NCI-H2196 (cell line): ENCODE measurements around the gene KLC1.

Source experiments
- DNase-seq: peaks from one replicate; lab custom pipeline; 2025; ENCODE audit not compliant: unreplicated experiment; lab: John Stamatoyannopoulos, UW

The KLC1 gene

DNA sequence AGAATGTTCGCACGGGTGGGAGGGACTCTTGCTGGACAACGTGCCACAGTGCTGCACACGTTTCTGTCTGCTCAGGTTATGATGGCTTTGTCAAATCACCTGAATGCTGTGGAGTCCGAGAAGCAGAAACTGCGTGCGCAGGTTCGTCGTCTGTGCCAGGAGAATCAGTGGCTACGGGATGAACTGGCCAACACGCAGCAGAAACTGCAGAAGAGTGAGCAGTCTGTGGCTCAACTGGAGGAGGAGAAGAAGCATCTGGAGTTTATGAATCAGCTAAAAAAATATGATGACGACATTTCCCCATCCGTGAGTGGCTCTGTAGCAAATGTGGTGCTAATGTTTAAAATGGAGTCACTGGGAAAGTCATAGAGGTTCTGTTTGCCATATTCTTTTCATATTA lies 28.5 kb downstream of the KLC1 start:
- DNase-seq, result no peak

DNA sequence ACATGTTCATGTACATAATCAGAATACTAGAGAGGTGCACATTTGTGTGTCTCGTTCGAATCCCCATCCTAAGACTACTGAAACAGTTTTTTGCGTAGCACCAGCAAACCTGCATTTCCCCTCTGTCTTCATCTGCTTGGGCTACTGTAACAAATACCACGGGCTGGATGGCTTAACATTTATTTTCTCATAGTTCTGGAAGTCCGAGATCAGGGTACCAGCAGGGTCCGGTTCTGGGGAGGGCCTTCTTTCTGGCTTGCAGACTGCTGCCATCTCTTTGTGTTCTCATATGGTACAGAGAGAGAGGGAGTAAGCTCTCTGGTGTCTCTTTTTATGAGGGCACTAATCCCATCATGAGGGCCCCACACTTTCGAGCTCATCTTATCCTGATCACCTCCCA lies 30.6 kb downstream of the KLC1 start:
- DNase-seq, result no peak

DNA sequence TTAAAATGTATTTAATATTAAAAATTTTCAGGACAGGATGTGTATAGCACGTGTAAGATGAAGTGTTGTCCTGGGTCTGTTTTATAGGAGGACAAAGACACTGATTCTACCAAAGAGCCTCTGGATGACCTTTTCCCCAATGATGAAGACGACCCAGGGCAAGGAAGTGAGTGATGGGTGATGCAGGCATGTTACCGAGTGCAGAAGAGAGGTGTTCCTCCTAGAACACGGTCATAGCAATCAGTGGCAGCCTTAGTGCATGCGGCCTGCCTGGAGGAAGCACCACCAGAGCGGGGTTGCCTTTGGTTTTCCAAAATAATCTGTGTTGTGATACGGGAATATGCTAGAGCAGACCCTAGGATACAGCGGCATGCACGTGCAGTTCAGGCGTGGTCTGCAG lies 33.0 kb downstream of the KLC1 start:
- no peak for DNase-seq

DNA sequence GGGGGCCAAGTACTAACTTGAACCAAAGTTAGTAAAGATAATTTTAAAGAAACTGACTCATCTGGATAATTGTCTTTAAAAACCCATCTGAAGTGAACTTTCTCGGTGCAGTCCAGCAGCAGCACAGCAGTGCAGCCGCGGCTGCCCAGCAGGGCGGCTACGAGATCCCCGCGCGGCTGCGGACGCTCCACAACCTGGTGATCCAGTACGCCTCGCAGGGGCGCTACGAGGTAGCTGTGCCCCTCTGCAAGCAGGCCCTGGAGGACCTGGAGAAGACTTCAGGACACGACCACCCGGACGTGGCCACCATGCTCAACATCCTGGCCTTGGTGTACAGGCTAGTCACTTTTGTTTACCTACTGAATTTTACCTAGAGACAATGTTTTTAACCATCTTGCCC lies 33.6 kb downstream of the KLC1 start:
- no peak for DNase-seq

DNA sequence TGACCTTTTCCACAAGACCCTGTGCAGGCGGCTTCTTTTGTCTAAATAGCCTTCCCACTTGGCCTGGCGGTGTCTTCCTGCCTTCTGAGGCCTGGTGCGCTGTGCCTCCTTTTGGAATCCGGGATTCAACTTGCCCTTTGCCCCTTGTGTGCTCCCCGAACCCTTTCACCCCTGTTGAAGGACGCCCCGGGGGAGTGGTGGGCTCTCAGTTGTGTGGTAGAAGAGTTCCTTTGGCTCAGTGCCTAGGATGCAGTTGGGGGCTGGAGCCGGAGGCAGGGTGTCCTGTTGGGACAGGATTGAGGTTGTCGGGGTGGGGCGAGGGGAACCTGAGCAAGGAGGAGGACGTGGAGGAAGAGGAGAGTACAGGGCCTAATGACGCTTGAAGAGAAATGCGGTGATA lies 34.5 kb downstream of the KLC1 start:
- no peak for DNase-seq

DNA sequence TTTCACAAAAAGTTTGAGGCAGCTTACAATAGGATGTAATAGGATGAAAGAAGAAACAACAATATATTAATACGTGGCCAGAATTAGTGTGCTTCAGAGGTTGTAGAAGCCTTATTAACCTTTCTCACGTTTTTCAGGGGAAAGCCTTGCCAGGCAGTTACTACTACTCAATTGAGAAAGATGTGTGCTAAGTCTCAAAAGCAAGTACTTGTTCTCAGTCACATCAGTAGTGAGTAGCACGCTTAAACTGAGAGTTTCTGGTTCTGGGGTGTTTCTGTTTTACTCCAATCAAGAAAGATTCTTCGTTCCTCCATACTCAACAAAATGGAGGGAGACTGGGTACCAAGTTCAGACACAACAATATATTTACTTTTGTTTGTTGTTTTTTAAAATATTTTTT lies 38.7 kb downstream of the KLC1 start:
- DNase-seq, result no peak

DNA sequence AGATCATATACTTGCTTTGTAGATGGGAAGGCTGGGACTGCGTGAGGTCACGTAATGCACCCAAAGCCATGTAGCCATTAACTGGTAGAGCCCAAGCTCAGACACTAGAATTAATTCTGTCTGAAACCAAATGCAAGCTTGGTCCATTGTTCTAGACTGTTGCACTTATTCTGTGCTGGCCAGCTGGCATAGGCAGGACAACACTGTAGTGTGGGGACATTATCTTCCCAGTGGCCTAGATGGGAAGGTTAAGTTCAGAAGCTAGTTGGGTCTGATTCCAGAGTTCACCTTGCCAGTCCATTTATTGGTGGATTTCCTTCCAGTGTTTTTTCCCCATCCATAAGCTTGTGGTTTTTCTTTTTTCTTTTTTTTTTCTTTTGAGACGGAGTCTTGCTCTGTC lies 39.1 kb downstream of the KLC1 start:
- DNase-seq, result no peak

DNA sequence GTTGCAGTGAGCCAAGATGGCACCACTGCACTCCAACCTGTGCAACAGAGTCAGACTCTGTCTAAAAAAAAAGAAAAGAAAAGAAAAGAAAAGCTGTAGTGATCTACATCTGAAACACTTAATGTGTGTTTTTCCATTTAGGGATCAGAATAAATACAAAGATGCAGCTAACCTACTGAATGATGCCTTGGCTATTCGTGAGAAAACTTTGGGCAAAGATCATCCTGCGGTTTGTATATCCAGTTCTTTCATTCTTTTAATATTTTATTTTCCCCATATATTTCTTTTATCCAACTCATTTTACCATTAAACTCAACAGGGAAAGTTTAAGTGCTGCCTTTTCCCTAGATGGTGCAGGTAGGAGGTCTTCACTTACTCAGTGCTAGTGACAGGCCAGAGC lies 40.4 kb downstream of the KLC1 start:
- DNase-seq, result no peak

DNA sequence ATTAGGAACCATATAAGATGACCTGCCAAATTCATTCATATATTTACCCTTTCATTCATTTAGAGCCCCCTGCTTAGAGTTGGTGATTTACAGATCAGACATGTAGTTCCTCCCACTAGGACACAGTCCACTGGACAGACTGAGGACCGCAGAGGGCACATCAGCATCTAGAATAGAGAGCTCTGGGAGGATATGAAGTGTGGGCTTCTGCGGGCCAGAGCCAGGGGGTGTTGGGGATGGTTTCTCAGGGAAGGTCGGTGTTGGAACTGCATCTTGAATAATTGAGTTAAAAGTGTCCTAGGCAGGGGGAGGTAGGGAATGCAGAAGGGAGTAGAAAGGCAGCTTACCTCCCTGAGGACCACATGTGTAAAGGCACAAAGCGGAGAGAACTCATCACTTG lies 42.9 kb downstream of the KLC1 start:
- DNase-seq, result no peak

DNA sequence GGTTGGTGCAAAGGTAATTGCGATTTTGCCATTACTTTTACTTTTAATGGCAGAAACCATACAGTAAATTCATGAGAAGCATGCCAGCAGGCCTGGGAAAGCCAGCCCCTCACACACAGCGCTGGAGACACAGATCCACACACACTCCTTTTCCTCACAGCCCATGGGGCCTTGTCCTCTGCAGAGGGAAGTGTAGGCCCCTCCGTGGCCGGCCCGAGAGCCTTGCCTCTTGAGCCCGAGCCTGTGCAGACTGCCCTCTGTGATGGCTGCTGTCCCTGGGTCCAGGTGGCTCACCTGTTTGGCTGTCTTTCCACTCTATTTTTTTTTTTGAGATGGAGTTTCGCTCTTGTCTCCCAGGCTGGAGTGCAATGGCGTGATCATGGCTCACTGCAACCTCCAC lies 46.9 kb downstream of the KLC1 start:
- no peak for DNase-seq

DNA sequence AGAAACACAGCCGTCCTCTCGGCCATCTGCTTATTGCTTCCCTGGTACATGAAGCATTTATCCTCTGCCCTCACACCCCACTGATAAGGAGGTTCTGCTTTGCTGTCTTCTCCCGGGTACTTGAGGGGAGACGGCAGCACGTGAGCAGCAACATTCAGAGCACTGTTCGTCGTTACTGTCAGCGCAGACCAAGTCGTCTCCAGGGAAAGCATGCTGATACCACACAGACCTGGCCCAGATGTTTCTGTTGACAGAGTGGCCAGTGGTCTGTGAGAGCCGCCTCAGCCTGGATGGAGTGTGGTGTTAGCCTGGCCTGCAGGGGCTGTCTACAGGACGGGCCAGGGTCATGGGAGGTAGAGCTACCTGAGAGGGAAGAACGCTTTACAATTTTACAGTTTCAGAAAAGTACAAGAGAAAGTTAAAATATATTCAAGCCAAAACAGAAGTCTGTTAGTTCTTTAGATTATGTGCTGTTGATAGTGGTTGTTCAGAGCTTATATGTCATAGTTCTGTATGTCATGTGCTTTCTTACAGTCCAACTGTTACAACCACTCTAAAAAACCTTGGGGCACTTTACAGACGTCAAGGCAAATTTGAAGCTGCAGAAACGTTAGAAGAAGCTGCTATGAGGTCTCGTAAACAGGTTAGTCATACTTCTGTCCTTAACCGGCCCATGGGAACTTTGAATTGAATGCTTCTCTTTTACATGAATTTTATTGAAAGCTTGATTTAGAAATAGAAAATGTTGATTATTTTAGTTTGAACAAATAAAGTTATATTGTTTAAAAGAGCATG lies 48.1 kb downstream of the KLC1 start:
- DNase-seq, result no peak

DNA sequence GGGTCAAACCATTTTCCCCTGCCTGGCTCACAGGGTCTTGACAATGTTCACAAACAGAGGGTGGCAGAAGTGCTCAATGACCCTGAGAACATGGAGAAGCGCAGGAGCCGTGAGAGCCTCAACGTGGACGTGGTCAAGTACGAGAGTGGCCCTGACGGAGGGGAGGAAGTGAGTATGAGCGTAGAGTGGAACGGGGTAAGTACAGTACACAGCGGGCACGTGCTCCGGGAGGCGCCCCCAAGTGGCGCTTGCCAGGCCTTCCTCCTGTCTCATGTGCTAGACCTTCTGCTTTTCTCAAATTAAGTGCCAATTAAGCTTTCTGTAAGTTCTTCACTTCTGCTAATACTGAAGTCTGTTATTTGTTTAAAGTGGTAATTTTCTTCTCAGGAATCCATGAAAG lies 50.3 kb downstream of the KLC1 start:
- no peak for DNase-seq

DNA sequence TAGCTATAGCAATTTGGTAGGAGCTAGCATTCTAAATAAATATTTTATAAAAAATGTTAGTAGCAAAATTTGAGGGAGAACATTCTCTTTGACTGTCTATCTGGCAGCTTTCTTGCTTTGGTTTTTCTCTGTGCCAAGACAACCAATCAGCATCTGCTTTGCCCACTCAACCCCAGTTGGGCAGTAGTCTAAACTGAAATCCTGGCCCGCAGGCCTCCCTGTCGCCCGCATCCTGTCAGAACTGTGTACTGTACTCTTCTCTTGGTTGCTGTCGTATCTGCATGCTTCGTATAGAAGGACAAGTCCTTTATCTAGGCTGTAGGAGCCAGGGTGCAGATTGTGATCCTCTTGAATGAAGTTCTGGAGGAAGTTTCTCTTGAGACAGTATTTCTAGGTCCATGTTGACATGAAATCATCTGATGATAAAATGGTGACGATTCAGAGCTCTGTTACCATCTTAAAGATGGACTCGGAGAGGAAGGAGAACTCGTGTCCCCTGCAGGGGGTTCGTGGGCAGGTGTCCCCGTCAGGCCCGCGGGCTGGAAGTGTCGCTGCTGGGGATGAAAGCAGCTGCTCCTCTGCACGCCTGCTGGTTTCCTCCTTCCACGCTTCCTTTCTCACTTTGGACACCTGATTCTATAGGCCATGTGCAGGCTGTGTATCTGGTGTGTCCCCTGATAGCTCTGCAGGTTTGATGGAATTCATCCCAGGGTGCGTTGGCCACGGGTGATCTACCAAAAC lies 51.6 kb downstream of the KLC1 start:
- no peak for DNase-seq

DNA sequence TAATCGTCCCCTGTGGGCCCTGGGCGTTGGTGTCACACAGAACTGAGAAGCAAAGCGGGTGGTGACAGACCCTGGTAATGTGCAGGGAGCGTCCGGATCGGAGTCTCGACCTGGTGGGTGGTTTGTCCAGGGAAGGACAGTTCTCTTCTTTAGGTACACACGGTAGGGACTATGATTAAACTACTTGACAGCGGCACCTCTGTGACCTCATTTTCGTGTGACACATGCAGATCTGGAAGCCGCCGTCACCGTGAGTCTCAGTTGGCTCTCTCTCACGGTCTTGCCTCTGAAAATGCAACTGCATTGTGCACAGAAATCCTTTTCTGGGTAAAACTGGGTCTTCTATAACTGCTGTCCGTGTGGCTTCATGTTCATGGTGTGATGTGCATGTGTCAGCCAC lies 54.1 kb downstream of the KLC1 start:
- DNase-seq, result no peak

DNA sequence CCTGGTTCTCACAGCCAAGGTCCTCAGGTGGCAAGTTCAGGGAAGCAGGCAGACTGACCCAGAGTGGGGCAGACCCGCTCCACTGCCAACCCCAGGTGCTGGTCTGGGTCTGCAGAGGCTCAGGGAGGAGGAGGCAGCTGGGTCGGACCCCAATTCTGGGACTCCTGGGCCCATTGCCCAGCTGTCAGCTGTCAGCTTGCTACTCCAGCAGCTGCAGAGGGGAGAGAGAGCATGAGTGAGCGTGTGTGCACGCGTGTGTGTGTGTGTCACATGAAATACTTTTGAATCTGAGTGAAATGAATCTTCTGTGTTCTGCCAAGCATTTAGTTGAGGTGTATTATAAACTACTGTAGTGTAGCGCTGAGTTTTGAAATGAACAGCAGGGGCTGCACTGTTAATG lies 55.5 kb downstream of the KLC1 start:
- DNase-seq, result no peak

DNA sequence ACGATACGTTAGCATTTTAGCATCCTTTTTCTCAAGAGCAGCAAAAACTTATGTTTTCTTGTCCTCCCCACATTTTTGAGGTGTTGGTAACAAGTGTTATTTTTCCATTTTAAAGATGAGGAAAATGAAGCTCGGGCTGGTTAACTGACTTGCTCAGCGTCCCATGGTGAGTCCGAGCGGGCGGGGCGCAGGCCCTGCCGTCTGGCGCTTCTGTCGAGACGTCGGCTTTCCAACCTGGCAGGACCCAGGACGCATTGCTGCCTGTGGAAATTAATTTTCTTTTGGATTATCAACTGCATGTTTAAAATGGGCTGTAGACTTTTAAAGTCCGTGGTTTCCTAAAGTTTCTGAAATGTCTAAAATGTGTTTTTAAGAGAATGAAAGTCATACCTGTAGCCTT lies 55.9 kb downstream of the KLC1 start:
- no peak for DNase-seq

DNA sequence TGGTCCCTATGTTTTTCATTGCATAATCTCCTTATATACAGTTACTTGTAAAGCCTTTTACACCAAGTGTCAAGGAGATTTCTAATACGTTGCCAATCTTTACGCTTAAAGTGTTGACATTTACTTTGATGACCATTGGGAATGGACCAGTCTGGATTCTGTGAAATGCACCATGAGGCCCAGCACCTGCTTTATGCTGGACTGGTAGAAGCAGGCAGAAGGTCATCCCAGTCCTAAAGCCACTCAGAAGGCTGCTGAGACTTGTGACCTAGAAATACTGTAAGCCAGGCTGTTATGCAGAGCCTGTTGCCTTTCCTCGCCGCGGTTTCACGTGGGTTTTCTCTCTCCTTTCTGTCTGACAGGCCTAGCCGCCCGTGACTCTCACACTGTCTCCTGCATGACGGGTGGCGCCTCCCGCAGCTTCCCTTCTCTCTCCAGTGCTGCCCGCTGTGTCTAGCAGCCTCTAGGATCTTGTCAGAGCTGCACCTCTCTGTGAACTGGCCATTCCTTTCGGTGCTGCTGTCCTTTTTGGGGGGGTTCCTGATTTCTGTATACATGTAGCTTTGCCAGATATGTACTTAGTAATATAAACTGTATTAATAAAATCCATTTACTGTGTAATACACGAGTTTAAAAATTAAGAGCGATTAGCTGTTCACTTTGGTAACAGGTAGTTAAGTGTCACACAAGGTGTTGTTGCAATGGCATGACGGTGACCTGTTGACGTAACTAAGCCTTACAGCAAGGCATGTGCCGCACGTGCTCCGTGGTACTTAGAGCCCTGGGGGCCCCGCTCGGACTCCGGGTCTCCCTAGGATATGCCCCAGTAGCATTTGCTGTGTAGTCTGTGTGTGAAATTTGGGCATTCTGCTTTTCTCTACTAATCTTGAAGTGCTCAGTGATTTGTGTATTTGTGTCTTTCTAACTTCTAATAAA lies 56.5 kb downstream of the KLC1 start:
- DNase-seq, result no peak

DNA sequence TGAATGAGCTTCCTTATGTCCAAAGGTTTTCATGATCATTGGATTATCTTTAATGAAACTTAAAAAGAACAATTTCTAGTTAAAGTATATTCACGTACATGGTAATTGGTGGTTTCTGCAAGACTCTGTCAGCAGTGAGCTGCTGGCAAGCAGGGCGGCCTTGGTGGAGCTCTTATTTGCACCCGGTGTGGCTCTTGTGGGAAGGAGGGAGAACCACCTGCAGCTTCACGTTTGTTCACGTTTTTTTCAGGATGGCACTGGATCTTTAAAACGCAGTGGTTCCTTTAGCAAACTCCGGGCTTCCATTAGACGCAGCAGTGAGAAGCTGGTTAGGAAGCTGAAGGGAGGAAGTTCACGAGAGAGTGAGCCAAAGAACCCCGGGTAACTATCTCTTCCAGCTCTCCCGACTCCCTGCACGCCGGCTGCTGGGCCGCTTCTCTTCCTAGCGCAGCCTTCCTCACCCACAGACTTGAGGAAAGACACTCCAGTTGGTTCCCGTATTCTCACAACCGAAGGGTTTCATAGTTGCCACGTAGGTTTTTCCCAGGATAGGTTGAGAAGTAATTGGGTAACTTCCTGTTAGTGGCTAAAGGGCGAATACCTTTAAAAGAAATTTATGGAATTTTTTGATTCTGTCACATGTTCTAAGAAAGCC lies 57.9 kb downstream of the KLC1 start:
- no peak for DNase-seq

DNA sequence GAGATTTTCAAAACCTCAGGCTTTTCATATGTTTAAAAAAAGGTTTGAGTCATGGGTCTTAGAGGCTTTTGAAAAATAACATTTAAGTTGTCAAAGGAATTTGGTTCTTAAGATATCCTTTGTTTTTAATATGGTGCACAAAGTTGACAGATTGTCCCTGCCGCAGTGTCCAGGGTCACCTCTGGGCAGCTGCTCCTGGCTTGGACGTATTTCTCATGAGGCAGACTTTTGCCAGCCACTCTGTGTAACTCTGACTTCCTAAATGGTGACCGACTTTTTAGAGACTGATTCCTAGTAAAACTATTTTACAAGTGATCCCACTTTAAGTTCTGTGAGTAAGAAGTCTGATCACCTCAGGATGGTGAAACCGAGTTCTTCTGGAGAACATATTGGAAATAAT lies 58.7 kb downstream of the KLC1 start:
- DNase-seq, result no peak

DNA sequence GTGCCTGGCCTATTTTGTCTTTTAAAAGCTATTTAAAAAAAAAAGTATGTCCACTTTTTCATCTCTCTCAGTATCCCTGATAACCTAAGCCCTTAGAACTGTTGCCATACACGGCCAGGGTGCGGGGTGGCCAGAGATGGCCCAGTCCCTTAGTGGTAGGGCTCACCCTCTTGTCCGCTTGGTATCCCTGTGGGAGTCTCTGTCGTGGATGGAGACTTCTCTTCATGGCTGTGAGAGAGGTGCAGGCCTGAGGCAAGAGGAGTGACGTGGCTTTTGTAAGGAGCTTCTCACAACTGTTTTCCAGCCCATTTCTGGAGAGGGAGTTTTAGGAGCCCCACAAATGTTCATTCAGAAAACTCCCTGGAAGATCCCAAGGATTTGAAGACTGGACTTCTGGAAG lies 59.4 kb downstream of the KLC1 start:
- no peak for DNase-seq
